GM13977 (cell line): ENCODE results near the gene SHANK2.

Source experiments
- DNase-seq: peaks from one replicate; pipeline ENCODE4 v3.0.0; 2012; ENCODE audit warnings: low spot score
- in situ Hi-C: fragments of 300-500 bp; cut with MboI; formaldehyde crosslinking; loops from one replicate; pipeline ENCODE4 v1.12.0; 2022; ENCODE audit warnings: low sequenced_read_pairs, low pct_unique_long_range_greater_than_20kb, mixed read lengths, inconsistent platforms; ENCODE audit not compliant: unreplicated experiment
- TF ChIP-seq, protein P1 (sequence below): IDR thresholded peaks from 2 replicates; pipeline ENCODE4 v1.5.1; 2012; ENCODE audit warnings: mild to moderate bottlenecking, control low read depth; ENCODE audit not compliant: insufficient read depth; ENCODE audit errors: extremely low read depth, missing control alignments

Gene SHANK2

DNA sequence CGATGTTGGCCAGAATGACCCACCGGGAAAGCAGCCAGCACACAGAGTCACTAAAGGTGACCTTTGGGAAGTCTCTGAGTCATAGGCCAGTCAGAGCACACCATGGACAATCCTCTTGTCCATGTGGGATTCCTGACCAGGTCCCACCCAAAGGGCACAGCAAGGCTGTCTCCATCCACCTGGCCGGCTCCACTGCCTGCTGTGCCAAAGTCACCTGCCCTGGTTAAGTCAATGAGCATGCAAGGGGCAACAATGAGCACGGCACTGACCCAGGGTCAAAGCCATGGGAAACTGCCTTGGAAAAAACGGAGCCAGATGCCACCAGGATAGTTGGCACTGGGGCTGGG lies 49.8 kb downstream of the SHANK2 start:
- TF ChIP-seq, protein P1, sequence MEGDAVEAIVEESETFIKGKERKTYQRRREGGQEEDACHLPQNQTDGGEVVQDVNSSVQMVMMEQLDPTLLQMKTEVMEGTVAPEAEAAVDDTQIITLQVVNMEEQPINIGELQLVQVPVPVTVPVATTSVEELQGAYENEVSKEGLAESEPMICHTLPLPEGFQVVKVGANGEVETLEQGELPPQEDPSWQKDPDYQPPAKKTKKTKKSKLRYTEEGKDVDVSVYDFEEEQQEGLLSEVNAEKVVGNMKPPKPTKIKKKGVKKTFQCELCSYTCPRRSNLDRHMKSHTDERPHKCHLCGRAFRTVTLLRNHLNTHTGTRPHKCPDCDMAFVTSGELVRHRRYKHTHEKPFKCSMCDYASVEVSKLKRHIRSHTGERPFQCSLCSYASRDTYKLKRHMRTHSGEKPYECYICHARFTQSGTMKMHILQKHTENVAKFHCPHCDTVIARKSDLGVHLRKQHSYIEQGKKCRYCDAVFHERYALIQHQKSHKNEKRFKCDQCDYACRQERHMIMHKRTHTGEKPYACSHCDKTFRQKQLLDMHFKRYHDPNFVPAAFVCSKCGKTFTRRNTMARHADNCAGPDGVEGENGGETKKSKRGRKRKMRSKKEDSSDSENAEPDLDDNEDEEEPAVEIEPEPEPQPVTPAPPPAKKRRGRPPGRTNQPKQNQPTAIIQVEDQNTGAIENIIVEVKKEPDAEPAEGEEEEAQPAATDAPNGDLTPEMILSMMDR, result no peak
- in situ Hi-C loops, result no loop called here
- DNase-seq, result no peak
